HG03571 (cell line): ENCODE measurements around the gene ATG9B.
"Not testable (repeated sequence)": the region's sequence is repeated elsewhere in the genome, so short reads cannot be mapped to it uniquely, and the experiment has no call there.

Source experiments
- ATAC-seq: cut with Tn5 transposase; IDR thresholded peaks from one replicate; pipeline ENCODE4 v1.9.1; 2021; ENCODE audit not compliant: unreplicated experiment

The ATG9B gene

DNA sequence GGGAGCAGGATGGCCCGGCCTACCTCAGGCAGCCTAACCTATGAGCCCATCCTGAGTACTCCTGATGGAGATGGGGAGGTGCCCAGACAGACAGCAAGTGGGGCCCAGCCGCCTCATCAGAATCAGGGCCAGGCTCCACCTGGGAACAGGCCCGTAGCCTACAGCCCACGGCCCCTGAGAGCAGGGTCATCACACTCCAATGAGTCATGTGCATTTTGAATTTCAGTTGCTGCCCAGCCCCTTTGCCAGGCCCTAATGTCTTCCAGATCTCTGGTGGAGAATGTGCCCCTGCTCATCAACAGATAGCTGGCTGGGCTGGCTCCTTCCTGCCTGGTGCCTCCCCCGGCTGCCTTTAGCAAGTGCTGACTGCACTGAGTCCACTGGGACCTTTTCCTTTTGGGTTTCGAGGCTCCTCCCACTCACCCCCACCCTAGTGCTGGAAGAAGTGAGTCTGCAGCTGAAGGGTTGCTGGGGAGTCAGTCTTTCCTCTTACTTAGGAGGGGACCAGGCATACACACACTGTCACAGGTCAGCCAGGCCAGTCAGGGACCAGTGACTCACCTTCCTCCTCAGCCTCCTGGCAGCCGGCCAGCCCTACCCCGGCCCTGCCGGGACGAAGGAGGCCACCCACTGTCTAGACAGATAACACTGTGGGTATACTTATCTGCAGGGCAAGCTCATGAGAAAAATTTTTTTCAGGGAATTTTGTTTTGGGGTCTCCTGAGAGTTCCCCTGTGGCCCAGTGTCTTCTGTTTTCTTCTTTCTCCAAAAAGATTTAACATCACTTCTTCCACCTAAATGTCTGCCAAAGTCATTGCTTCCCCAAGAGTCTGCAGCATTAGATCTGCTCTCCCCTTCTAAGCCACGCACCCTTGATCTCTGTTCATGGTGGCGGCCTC, 14.9 kb upstream of the ATG9B start:
- ATAC-seq, result no peak

DNA sequence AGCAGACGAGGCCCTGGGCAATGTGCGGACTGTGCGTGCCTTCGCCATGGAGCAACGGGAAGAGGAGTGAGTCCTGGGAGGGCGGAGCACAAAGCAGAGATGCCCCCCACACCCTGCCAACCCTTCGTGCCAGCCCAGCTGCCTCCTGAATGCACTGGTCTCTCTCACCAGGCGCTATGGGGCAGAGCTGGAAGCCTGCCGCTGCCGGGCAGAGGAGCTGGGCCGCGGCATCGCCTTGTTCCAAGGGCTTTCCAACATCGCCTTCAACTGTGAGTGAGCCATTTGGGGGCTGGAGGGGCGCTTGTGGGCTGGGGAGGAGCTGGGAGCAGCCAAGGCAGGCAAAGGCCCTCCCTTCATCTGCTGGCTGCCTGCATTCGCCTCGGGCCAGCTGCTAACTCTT, 11.6 kb upstream of the ATG9B start:
- no peak for ATAC-seq

DNA sequence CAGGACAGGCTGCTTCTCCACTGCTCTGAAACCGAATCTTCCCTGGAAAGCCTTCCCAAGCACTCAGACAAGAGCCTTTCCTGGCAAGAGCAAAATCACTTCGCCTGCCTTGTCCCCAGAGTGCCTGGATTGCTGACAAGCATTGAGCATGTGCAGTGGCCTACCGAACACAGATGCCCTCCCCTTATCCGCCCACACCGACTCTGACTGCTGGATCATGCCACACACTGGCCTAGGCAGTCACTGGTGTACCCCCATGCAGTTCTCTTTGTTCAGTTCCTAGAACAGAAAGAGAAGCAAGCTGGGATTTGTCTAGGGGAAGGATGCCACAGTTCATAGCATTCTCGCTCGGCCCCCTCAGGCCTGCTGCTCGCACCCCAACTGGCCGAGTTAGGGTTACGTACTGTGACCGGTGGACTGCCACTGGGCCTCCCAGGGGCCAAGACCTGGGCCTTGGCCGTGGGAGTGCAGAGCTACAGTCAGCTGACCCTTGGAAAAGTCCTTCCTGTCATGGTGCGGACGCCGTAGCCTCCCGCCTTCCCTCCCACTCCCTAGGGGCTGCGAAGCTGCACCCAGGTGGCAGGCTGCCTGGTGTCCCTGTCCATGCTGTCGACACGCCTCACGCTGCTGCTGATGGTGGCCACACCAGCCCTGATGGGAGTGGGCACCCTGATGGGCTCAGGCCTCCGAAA, 10.9 kb upstream of the ATG9B start:
- no peak for ATAC-seq

DNA sequence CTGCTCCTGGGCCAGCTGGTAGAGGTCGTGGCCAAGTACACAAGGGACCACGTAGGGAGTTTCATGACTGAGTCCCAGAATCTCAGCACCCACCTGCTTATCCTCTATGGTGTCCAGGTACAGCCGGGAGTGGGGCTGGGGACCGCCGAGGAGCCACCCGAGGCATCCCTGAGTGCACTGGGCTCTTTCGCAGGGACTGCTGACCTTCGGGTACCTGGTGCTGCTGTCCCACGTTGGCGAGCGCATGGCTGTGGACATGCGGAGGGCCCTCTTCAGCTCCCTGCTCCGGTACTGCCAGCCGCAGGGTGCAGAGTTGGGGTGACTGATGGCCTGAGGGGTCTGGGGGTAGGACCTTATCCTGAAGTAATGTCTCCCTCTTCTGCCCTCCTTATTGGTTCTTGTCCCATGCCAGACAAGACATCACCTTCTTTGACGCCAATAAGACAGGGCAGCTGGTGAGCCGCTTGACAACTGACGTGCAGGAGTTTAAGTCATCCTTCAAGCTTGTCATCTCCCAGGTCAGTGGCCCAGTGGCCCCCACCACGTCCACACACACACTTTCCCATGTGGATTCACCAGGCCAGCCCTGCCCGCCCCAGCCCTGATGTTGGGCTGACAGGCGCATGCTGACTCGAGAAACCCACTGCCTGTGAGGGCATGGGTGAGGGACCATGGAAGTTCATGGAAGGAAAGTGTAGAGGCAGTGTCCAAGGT, 10.2 kb upstream of the ATG9B start:
- ATAC-seq, result no peak

DNA sequence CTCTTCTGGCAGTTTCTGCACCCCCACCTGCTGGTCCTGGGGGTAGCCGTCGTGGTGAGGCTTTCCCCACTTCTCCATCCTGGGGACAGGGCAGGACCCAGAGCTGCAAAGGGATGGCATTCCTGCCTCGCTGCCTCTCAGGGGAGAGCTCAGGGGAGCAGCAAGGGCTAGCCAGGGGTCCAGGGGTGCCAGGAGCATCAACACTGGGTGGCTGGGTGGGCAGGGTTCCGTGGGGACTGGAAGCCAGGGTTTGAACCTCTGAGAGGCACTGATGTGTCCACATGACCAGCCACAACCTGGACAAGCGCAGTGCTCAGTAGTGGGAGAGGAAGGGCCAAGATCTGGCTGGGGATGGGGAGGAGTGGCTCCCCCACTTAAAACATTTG, 9.6 kb upstream of the ATG9B start:
- ATAC-seq, result no peak

DNA sequence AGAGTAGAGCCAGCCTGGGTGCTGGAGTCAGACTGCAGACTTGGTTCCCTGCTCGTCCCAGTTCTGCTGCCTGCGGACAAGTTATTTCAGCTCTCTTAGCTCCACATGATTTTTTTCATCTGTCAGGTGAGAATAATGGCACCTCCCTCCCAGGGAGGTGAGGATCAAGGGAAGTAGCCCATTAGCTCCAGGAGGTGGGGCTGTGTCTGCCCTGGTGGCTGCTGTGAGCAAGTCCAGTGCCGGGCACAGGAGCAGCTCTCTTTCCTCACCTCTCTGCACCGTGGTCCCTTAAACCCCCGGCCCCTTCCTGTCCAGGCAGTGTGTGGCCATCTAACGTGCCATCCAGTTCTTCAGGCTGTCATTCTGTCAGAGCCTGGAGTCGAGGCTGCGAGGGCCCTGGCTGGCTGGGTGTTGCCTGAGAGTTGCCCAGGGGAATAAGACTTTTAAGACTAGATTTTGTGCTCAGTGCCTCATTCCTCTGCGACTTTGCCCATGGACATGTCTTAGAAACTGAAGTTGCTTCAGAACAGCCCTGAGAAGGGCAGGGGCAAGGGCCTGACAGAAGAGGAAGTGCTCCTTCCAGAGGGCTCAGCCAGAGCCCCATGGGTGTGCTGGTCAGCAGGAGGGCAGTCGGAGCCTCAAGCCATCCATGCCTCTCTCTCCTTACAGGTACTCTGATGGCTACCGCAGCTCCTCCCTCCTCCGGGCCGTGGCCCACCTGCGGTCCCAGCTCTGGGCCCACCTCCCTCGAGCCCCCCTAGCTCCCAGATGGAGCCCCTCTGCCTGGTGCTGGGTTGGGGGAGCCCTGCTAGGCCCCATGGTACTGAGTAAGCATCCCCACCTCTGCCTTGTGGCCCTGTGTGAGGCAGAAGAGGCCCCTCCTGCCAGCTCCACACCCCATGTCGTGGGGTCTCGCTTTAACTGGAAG, 8.9 kb upstream of the ATG9B start:
- no peak for ATAC-seq

DNA sequence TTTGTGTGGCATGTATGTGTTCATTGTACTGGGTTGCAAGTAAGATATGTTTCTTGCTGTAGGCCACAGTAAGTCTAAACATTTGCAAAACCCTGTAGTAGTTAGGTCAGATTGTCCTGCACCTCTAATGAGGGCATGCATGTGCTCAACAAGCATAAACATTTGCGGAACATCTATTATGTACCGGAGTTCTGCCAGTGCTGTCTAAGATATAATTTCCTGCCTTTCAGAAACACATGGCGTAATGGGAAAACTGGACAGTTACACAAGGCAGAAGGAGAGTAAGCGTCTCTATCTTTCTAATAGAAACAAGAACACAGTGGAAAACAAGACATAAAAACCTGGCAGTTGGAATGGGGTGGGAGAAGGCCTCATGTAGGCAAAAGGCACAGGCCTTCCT, 6.7 kb upstream of the ATG9B start:
- no peak for ATAC-seq

DNA sequence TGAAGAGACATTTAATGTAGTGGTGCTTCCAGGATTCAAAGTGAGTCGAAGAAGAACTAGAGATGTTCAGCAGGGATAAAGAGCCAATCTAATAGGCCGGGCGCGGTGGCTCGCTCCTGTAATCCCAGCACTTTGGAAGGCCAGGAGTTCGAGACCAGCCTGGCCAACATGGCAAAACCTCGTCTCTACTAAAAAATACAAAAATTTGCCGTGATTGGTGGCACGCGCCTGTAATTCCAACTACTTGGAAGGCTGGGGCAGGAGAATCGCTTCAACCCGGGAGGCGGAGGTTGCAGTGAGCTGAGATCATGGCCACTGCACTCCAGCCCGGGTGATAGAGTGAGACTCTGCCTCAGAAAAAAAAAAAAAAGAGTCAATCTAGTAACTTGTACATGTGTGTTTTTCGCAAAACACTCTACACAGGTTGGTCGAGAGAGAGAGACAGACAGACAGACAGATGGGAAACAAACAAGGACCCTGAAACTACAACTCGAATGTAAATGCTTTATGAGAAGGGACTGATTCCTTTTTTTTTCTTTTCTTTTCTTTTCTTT, 4.7 kb upstream of the ATG9B start:
- ATAC-seq, result no peak

DNA sequence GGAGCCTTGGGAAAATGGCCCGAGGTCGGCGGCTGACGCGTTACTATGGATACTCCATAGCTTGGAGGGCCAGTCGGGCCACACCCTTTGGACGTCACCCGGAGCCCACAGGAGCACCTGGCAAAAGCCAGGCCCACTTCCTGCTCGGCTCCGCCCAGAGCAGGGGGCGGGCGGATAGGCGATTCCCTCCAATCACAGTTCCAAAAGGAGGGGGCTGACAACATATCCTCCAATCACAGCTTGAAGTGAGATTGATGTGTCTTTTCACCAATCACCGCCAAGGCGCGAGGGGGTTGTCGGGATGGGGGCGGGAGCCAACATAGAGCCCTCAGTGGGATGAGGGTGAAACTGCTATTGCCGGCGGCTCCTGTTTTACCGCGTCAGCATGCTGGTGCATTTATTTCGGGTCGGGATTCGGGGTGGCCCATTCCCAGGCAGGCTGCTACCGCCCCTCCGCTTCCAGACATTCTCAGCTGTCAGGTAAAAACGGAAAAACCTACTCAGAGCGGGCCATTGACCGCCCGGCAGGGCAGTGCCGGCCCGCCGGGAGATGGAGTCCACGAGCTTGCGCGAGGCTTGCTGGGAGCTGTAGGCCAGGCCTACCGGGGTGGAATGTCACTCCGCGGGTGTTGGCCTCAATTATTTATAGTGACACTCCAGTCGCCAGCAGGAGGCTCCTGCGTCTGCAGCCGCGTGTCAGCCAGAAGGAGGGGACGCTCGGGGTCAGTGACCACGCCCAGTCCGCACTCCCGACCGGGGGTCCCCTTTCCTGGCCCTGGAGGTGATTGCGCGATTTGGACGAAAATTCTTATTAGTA, 4.0 kb upstream of the ATG9B start, which contains the start of gene ABCB8:
Gene ABCB8 (plus strand): TSS at position 320 of the 817 bp plus-strand sequence. CDS start 66 bp downstream, at position 386.
- ATAC-seq, result peak; percentile 95

DNA sequence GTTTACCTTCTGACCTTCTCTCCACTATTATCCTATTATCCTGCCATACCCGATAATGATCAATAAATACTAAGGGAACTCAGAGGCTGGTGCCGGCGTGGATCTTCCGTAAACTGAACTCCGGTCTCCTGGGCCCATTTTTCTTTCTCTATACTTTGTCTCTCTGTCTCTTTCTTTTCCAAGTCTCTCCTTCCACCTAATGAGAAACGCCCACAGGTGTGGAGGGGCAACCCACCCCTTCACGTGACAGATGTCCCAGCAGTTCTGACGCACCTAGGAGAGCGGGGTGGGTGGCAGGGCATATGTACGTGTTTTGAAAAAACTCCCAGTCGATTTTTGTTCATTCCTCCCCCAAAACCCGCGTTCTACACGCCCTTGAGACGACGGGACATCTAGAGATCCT, 3.4 kb upstream of the ATG9B start:
- not testable (repeated sequence) for ATAC-seq

DNA sequence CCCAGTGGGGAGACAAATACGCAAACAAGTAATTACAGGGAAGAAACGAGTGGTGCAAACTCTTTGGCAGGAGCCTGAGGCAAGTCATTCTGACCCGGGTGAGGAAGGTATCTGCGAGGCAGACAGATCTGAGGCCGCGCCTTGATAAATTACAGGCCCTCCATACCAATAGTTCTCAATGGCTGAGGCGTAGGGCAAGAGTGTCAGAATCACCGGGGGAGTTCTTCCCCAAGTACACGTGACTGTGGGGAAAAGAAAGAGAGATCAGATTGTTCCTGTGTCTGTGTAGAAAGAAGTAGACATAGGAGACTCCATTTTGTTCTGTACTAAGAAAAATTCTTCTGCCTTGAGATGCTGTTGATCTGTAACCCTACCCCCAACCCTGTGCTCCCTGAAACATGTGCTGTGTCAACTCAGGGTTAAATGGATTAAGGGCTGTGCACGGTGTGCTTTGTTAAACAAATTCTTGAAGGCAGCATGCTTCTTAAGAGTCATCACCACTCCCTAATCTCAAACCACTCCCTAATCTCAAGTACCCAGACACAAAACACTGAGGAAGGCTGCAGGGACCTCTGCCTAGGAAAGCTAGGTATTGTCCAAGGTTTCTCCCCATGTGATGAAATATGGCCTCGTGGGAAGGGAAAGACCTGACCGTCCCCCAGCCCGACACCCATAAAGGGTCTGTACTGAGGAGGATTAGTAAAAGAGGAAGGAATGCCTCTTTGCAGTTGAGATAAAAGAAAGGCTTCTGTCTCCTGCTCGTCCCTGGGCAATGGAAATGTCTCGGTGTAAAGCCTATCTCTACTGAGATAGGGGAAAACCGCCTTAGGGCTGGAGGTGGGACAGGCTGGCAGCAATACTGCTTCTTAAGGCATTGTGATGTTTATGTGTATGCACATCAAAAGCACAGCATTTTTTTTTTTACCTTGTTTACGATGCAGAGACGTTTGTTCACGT, 2.8 kb upstream of the ATG9B start:
- ATAC-seq, result not testable (repeated sequence)

DNA sequence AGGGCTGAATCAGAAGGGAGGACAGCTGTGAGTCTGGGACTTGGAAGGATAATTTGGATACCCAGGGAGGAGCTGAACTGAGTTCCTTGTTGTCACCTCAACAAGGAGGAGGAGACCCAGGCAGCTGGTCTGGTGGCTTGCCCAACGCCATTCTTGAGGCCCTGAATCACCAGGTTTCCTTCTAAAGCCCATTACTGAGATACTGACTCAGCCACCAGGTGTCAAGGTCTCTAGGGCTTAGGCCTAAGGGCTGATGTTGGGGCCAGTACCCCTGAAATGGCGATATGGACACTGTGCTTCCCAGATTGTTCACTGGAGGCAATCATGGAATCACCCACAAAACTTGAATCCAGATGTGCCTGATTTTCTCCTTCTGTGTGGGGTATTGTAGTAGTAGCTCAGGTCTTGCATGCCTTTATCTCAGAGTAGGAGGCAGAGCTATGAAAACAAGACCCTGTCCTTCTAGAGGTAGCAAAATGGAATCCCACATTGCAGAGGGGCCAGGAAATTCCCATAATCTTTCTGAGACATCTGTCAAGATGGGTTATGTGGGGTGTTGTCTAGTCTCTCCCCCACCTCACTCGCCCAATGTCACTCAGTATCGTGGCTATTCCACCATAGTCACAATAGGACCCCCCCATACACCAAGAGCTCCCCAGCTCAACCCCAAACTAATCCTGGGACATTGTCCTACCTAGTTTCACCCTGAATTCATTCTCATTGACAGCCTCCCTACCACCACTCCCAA, 1.8 kb upstream of the ATG9B start:
- no peak for ATAC-seq

DNA sequence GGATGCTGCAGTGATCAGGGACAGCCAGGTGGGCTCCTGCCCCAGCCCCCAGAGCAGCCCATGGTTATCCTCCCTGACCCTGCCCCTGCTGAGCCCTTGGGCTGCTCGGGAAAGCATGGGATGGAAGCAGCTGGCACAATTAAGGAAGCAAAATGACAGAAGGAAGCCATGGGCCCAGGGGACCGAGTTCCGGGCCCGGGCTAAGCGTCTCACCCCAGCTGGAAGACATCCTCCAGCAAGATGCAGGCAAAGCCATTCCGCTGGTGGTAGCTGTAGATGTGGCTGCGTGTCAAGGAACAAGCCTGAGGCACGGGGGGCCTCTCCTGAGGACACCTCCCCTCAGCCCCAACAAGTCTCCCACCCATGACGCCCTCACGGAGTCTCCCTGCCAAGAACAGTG, 1.1 kb downstream of the ATG9B start:
- ATAC-seq, result no peak

DNA sequence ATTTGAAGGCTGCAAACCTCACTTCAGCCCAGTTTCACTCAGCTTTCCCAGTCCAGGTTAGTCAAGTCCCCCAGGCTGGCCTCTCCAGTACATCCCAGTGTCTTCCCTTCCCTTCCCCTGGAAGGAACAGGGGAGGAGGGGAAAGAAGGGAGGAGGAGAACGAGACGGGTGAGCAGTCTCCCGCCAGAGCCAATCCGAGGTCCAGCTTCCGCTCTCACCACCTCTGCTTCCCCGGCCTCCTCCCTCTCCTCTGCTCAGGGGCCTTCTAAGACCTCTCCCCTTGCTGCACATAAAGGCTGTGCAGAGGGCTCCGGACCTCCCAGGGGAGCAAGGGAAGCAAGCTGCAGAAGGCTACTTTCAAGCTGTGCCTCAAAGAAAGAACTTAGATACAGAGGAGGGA, 4.1 kb downstream of the ATG9B start:
- no peak for ATAC-seq

DNA sequence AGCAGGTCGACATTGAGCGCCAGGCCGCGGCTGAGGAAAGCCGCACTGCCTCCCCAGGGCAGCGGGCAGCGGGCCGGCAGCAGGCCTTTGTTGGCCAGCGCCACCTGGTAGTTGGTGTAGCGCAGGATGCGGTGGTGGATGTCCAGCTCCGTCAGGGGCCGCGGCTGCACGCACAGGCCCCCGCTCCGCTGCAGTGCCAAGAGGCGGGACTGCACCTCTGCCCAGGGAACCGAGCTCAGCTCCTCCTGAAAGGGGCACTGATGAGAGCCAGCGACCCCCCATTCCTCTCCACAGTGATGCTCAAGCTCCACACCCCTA, 5.2 kb downstream of the ATG9B start:
- ATAC-seq, result no peak

DNA sequence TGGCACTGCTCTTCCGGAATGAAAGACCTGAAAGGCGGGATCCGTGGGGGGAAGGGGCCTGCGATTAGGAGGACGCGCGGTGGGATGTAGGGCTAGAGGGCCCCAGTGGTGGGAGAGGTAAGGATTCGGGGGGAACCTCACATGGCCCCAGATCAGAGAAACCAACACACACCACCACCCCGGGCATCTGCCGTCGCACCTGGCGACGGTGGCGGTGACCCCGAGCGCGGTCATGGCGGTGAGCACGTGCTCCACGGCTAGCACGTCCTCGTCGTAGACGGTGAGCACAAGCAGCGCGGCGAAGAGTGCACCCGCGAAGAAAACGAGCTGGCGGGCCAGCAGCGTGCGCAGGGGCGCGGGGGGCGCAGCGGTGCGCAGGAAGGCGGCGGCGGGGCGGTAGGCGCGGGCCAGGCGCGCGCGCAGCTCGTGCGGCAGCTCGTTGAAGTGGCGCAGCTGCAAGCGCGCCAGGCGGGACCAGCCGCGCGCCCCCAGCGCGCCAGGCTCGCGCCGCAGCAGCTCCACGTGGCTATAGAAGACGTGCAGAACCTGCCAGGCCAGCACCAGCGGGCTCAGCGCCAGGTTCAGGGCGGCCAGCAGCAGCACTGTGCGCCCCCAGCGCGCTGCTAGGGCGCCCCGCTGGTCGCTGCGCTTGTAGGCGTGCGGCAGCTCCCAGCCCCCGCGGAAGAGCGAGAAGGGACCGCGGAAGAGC, 5.7 kb downstream of the ATG9B start:
- no peak for ATAC-seq

DNA sequence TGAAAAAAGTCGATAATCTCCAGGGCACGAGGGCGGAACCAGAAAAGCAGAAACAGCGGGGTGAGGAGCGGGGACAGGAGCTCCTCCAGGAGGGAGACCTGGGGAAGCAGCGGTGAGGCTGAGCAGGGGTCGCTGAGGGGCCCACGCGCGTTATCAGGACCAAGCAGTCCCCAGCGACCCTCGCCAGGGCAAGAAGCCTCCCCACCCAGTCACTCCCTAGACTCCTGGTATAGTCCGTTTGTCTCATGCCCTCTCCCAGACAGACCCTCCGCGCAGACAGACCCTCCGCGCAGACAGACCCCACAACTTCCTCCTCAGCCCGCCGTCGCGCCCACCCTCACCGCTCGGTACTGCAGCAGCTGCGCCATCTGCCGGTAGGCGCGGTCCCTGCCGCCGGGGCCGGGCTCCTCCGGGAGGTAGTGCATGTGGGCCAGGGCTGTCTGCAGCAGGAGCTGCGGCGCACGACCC, 6.3 kb downstream of the ATG9B start:
- ATAC-seq, result no peak
